H1 (cell line): Measurements from ENCODE around the gene CTBP2.

ENCODE experiments used
- BRCA1 ChIP-seq: IDR thresholded peaks from 2 replicates; pipeline ENCODE4 v1.6.1; 2012; ENCODE audit warnings: low read depth, low read length, improper control_type of control experiment
- CTCF ChIP-seq, 3 experiments: IDR thresholded peaks; 1 replicate in 2 of 3; 2 replicates in 1 of 3; pipeline versions ENCODE4 v1.5.1 to v1.6.1; 2011; ENCODE audit warnings: low read length in 3 of 3, mild to moderate bottlenecking in 3 of 3, inconsistent platforms in 2 of 3, low read depth in 1 of 3, moderate library complexity in 1 of 3; ENCODE audit not compliant: insufficient read depth in 1 of 3; ENCODE audit errors: control extremely low read depth in 1 of 3
- FOSL1 ChIP-seq: IDR thresholded peaks from 2 replicates; pipeline ENCODE4 v1.6.1; 2011; ENCODE audit warnings: mild to moderate bottlenecking, low read depth, low read length, moderate library complexity; ENCODE audit not compliant: insufficient read depth
- HDAC2 ChIP-seq, 2 experiments: fragments of 300-600 bp in 1 of 2; sonication (generic) in 1 of 2; IDR thresholded peaks; 2 replicates each; pipeline ENCODE4 v1.6.1; 2011 to 2012; ENCODE audit warnings: low read depth in 2 of 2, low read length in 2 of 2, mild to moderate bottlenecking in 2 of 2, moderate library complexity in 2 of 2, borderline replicate concordance in 1 of 2, inconsistent platforms in 1 of 2
- JUN ChIP-seq: IDR thresholded peaks from 2 replicates; pipeline ENCODE4 v1.6.1; 2011; ENCODE audit warnings: low read depth, mild to moderate bottlenecking, improper control_type of control experiment, low read length
- POLR2A ChIP-seq, 2 experiments: IDR thresholded peaks; 1 replicate in 1 of 2; 2 replicates in 1 of 2; pipeline ENCODE4 v1.6.1; 2011; ENCODE audit warnings: low read depth in 2 of 2, low read length in 2 of 2, mild to moderate bottlenecking in 2 of 2; ENCODE audit errors: control extremely low read depth in 1 of 2
- POLR2AphosphoS5 ChIP-seq: IDR thresholded peaks from 2 replicates; pipeline ENCODE4 v1.6.1; 2011; ENCODE audit warnings: low read depth, low read length
- RAD21 ChIP-seq, 2 experiments: IDR thresholded peaks in 1 of 2; conservative IDR thresholded peaks in 1 of 2; 2 replicates each; pipeline ENCODE4 v1.6.1; 2011; ENCODE audit warnings: low read depth in 2 of 2, low read length in 2 of 2, improper control_type of control experiment in 1 of 2, inconsistent platforms in 1 of 2, mild to moderate bottlenecking in 1 of 2, moderate library complexity in 1 of 2
- RBBP5 ChIP-seq: IDR thresholded peaks from 2 replicates; pipeline ENCODE4 v1.7.1; 2012; ENCODE audit warnings: low read depth, mild to moderate bottlenecking, inconsistent platforms, low read length, moderate library complexity, borderline replicate concordance
- RNF2 ChIP-seq: fragments of 200-900, 300-1000 bp; sonication (generic); IDR thresholded peaks from 2 replicates; pipeline ENCODE4 v1.7.1; 2016; ENCODE audit warnings: borderline replicate concordance, low read depth, mild to moderate bottlenecking, antibody characterized with exemption, low read length; ENCODE audit not compliant: poor library complexity, severe bottlenecking; ENCODE audit errors: missing control alignments
- TF ChIP-seq, protein P1 (sequence below): IDR thresholded peaks from 2 replicates; pipeline ENCODE4 v1.6.1; 2012; ENCODE audit warnings: inconsistent platforms

DNA sequence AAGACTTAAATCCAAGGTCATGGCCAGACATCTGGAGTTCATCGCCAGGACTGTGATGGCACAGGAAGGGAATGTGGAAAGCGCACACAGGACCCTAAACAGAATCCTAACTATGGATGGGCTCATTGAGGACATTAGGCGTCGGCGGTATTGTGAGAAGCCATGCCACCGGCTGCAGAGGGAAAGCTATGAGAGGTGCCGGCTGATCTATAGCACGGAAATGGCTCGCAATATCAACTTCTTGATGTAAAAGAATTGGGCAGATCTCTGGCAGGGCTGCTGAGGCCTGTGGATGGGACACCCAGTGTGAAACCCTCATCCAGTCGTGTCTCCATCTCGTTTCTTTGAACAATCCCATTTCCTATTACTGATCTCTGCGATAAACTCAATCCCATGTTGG is 6.3 kb upstream of the CTBP2 start:
- TF ChIP-seq JUN (no peak), FOSL1 (no peak), RBBP5 (no peak), RNF2 (no peak), RAD21 (IDR thresholded peaks at IDR 0.05 in 1 of 2, conservative IDR thresholded peaks at IDR 0.05 in 1 of 2; ENCODE audit: low read depth in 2 of 2, low read length in 2 of 2) (no peak), CTCF (IDR thresholded peaks at IDR 0.05; ENCODE audit: control extremely low read depth in 1 of 3, insufficient read depth in 1 of 3, low read depth in 1 of 3, low read length in 3 of 3) (no peak), HDAC2 (IDR thresholded peaks at IDR 0.05; ENCODE audit: borderline replicate concordance in 1 of 2, low read depth in 2 of 2, low read length in 2 of 2) (no peak), POLR2AphosphoS5 (no peak), POLR2A (IDR thresholded peaks at IDR 0.05; ENCODE audit: control extremely low read depth in 1 of 2, low read depth in 2 of 2, low read length in 2 of 2) (no peak), BRCA1 (no peak)
- TF ChIP-seq, protein P1, sequence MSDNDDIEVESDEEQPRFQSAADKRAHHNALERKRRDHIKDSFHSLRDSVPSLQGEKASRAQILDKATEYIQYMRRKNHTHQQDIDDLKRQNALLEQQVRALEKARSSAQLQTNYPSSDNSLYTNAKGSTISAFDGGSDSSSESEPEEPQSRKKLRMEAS: no peak
